SKM-1 (cell line): Measurements from ENCODE around the gene ABCC2.

Experiments
- DNase-seq: peaks from one replicate; lab custom pipeline; 2025; ENCODE audit not compliant: unreplicated experiment; lab: John Stamatoyannopoulos, UW

Gene ABCC2

GRCh38 chr10:99770408-99771045, 11.9 kb upstream of the ABCC2 start:
- DNase-seq, result no peak

- no peak for DNase-seq
These were observed 6.6 kb upstream of the ABCC2 start for GRCh38 chr10:99775850-99776249.

GRCh38 chr10:99777918-99778714, 4.3 kb upstream of the ABCC2 start:
- no peak for DNase-seq

- DNase-seq, result peak; percentile 86
These were observed 3.1 kb upstream of the ABCC2 start for GRCh38 chr10:99779335-99779734.

GRCh38 chr10:99781734-99782429, 558 bp upstream of the ABCC2 start:
- no peak for DNase-seq

GRCh38 chr10:99784016-99784726, 1.7 kb downstream of the ABCC2 start:
- no peak for DNase-seq

- no peak for DNase-seq
These were observed 2.4 kb downstream of the ABCC2 start for GRCh38 chr10:99784727-99785441.

- DNase-seq, result no peak
These were observed 3.2 kb downstream of the ABCC2 start for GRCh38 chr10:99785646-99786045.

GRCh38 chr10:99787311-99787710, 4.9 kb downstream of the ABCC2 start:
- no peak for DNase-seq

- DNase-seq, result no peak
These were observed 5.5 kb downstream of the ABCC2 start for GRCh38 chr10:99787782-99788445.

GRCh38 chr10:99788598-99789256, 6.3 kb downstream of the ABCC2 start:
- no peak for DNase-seq

GRCh38 chr10:99791831-99792230, 9.4 kb downstream of the ABCC2 start:
- no peak for DNase-seq

GRCh38 chr10:99793819-99794218, 11.4 kb downstream of the ABCC2 start:
- DNase-seq, result no peak

- DNase-seq, result no peak
These were observed 14.5 kb downstream of the ABCC2 start for GRCh38 chr10:99796928-99797327.

GRCh38 chr10:99798031-99798430, 15.6 kb downstream of the ABCC2 start:
- no peak for DNase-seq

- no peak for DNase-seq
These were observed 16.5 kb downstream of the ABCC2 start for GRCh38 chr10:99798920-99799319.

GRCh38 chr10:99799613-99800012, 17.2 kb downstream of the ABCC2 start:
- DNase-seq, result no peak

GRCh38 chr10:99804471-99804870, 22.0 kb downstream of the ABCC2 start:
- DNase-seq, result no peak

- DNase-seq, result no peak
These were observed 22.8 kb downstream of the ABCC2 start for GRCh38 chr10:99805190-99805589.

GRCh38 chr10:99806091-99806490, 23.7 kb downstream of the ABCC2 start:
- no peak for DNase-seq
